SIG-M5 (cell line): ENCODE data around the gene LRRC8E.

ENCODE experiments used
- DNase-seq: peaks from one replicate; lab custom pipeline; 2025; lab: John Stamatoyannopoulos, UW

Gene LRRC8E

GRCh38 chr19:7868326-7868670 lies 20.0 kb upstream of the LRRC8E start:
- DNase-seq = no peak

- DNase-seq = peak; percentile 43
Observed at GRCh38 chr19:7868671-7869452, 19.4 kb upstream of the LRRC8E start.

- no peak for DNase-seq
Observed at GRCh38 chr19:7869453-7869909, 18.8 kb upstream of the LRRC8E start.

- DNase-seq = peak; percentile 10
Observed at GRCh38 chr19:7869910-7870511, 18.3 kb upstream of the LRRC8E start.

GRCh38 chr19:7870571-7871436 lies 17.5 kb upstream of the LRRC8E start:
- peak; percentile 39 for DNase-seq

GRCh38 chr19:7871437-7872305 lies 16.6 kb upstream of the LRRC8E start:
- DNase-seq = peak; percentile 78

- no peak for DNase-seq
Observed at GRCh38 chr19:7872306-7873204, 15.8 kb upstream of the LRRC8E start.

GRCh38 chr19:7873304-7874075 lies 14.8 kb upstream of the LRRC8E start:
- no peak for DNase-seq

GRCh38 chr19:7874076-7874896 lies 14.0 kb upstream of the LRRC8E start, which contains the start of gene PRR36:
PRR36 (minus strand) TSS chr19:7874390; CDS start chr19:7873689, 701 bp downstream.
- DNase-seq = no peak

- no peak for DNase-seq
Observed at GRCh38 chr19:7874897-7875273, 13.4 kb upstream of the LRRC8E start.

GRCh38 chr19:7877249-7877836 lies 11.0 kb upstream of the LRRC8E start:
- DNase-seq = no peak

GRCh38 chr19:7879111-7879807 lies 9.1 kb upstream of the LRRC8E start:
- DNase-seq = no peak

GRCh38 chr19:7879836-7880235 lies 8.5 kb upstream of the LRRC8E start:
- no peak for DNase-seq

GRCh38 chr19:7881910-7882309 lies 6.4 kb upstream of the LRRC8E start:
- no peak for DNase-seq

- no peak for DNase-seq
Observed at GRCh38 chr19:7883105-7883504, 5.2 kb upstream of the LRRC8E start.

GRCh38 chr19:7883796-7884570 lies 4.3 kb upstream of the LRRC8E start:
- no peak for DNase-seq

GRCh38 chr19:7885818-7886217 lies 2.5 kb upstream of the LRRC8E start:
- DNase-seq = no peak
